ENCODE data around the gene CD207.
"Not testable (repeated sequence)": the region's sequence is repeated elsewhere in the genome, so short reads cannot be mapped to it uniquely, and the experiment has no call there.

CD207 gene

DNA sequence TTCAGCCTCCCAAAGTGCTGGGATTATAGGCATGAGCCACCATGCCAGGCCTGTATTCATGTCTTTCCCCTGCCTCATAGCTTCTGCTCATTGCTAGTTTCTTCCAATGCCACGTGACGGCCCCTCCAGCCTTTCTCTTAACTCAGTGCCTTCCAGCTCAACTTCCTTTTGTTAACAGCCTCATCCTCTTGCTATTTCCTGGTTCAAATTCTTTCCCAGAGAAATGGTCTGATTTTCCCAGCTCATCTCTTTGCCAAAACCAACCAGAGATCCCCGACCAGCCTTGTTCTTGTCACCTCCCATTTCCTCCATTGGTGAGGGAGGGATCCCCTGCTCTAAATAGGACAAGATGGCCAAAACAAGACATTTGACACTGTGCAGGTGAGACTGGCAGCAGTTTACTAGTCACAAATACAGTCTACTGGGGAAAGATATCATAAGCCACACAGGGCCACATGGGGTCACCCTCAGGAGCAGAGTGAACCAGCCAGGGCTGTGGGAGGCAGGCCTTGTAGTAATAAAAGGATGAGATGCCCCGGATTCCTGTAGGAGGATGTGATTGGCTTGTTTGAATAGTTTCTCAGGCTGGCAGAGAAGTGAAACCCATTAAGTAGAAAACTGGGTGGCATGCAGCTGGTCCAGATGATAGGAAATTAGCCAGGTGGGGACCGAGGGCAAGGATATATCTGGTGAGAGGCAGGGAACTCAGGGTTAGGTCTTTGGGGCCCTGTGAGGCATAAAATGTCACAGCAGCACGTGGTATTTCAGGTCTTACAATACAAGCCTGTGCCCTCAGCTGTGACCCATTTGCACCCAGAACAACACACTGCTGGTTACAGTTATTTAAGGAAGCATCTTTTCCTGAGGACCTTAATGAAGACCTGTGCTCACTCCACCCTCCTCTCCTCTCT lies 6.4 kb downstream of the CD207 start:
- DNase-seq (ENCODE audit: low spot score): no peak

GRCh38 chr2:70828115-70828514 lies 7.5 kb downstream of the CD207 start:
- DNase-seq (ENCODE audit: low spot score): no peak

DNA sequence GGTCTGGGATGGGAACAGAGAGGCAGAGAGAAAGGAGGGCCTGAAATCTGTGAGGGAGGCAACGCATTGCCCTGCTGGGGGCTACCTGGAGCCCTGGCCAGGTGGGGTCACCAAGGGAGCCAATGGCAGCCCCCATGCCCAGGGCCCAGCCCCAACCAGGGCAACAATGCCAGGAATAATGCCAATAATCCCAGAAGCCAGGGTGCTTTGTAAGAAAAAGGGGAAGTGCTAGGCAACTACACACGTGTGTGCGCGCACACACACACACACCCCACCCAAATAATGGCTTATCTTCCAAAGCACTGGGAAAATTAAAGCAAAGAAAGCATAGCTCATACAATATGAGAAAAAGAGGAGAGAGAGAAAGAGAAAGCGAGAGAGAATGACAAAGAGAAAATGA lies 8.2 kb downstream of the CD207 start:
- no peak for DNase-seq (ENCODE audit: low spot score)

GRCh38 chr2:70826696-70827350 lies 8.8 kb downstream of the CD207 start:
- DNase-seq (ENCODE audit: low spot score): no peak

GRCh38 chr2:70823249-70823648 lies 12.4 kb downstream of the CD207 start:
- DNase-seq (ENCODE audit: low spot score): no peak

DNA sequence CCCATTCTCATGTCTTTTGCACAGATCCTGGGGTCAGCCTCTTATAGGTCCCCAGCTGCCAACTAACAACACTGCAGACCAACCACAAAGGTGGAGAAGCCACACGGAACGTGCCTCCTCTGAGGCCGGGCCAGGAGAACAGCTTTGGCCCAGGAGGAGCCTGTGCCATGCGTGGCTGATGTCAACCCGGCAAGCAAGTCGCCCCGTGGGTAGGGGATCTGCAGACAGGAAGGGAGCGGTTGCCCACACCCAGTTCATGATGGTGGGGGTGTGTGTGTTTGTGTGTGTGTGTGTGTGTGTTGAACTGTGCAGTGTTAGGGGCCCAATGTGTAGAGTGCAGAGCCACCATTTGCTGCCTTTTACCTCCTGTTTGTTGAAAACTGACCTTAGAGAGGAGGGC lies 12.8 kb downstream of the CD207 start:
- no peak for DNase-seq (ENCODE audit: low spot score)

- DNase-seq (ENCODE audit: low spot score): no peak
Observed at GRCh38 chr2:70820499-70820898, 15.1 kb downstream of the CD207 start, which contains the start of gene CLEC4F. CLEC4F (minus strand) TSS chr2:70820599; CDS start chr2:70820523, 76 bp downstream.

GRCh38 chr2:70817284-70817954 lies 18.2 kb downstream of the CD207 start:
- no peak for DNase-seq (ENCODE audit: low spot score)

- no peak for DNase-seq (ENCODE audit: low spot score)
Observed at GRCh38 chr2:70816726-70817125, 18.9 kb downstream of the CD207 start.

- no peak for DNase-seq (ENCODE audit: low spot score)
Observed at GRCh38 chr2:70808983-70809958, 26.3 kb downstream of the CD207 start.

- no peak for DNase-seq (ENCODE audit: low spot score)
Observed at GRCh38 chr2:70807828-70808118, 27.8 kb downstream of the CD207 start.

- DNase-seq (ENCODE audit: low spot score): no peak
Observed at GRCh38 chr2:70807102-70807827, 28.4 kb downstream of the CD207 start.

DNA sequence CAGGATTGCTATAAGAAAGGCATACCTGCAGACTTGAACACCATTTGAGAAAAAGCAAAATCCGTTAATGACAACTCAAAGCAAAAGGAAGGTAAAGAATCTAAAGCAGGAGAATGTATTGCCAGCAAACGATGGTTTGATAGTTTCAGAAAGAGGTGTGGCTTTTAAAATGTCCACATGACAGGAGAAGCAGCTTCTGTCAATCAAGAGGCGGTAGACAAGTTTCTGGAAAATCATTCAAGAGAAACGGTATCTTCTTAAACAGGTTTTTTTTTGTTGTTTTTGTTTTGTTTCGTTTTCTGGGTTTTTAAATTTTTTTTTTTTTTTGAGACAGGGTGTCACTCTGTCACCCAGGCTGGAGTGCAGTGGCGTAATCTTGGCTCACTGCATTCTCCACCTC lies 29.0 kb downstream of the CD207 start:
- DNase-seq (ENCODE audit: low spot score): no peak

GRCh38 chr2:70806013-70806412 lies 29.6 kb downstream of the CD207 start:
- no peak for DNase-seq (ENCODE audit: low spot score)

- no peak for DNase-seq (ENCODE audit: low spot score)
Observed at GRCh38 chr2:70801607-70802263, 33.9 kb downstream of the CD207 start.

DNA sequence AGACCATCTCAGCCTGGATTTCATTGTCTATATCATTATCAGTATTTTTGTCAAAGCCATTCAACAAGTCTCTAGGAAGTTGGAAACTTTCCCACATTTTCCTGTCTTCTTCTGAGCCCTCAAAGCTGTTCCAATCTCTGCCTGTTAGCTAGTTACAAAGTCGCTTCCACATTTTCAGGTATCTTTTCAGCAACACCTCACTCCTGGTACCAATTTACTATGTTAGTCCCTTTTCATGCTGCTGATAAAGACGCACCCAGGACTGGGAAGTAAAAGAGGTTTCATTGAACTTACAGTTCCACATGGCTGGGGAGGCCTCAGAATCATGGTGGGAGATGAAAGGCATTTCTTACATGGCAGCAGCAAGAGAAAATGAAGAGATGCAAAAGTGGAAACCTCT lies 35.9 kb downstream of the CD207 start:
- no peak for DNase-seq (ENCODE audit: low spot score)

DNA sequence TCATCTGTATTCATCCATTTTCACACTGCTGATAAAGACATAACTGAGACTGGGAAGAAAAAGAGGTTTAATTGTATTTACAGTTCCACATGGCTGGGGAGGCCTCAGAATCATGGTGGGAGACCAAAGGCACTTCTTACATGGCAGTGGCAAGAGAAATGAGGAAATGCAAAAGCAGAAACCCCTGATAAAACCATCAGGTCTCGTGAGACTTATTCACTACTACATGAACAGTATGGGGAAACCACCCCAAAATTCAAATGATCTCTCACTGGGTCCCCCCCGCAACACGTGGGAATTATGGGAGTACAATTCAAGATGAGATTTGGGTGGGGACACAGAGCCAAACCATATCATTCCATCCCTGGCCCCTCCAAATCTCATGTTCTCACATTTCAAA lies 37.6 kb downstream of the CD207 start:
- DNase-seq (ENCODE audit: low spot score): not testable (repeated sequence)

- no peak for DNase-seq (ENCODE audit: low spot score)
Observed at GRCh38 chr2:70797506-70797905, 38.1 kb downstream of the CD207 start.

DNA sequence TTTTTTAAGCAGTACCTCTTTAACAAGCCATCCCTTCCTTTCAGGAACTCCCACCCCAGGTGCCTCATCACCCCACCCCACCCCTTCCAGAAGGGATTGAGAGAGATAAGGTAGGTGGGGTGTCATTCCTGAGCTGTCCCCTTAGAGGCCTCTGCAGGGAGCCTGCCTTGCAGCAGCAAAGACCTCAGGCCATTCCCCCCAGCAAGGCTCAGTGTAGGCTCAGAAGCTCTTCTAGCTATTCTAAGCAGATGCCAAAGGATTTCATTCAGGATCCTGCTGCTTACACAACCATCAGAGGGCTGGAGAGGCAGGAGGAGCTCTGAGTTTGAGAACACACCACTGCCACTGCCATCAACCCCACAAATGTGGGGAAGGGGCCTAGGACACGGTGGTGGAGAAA lies 39.4 kb downstream of the CD207 start:
- DNase-seq (ENCODE audit: low spot score): no peak

DNA sequence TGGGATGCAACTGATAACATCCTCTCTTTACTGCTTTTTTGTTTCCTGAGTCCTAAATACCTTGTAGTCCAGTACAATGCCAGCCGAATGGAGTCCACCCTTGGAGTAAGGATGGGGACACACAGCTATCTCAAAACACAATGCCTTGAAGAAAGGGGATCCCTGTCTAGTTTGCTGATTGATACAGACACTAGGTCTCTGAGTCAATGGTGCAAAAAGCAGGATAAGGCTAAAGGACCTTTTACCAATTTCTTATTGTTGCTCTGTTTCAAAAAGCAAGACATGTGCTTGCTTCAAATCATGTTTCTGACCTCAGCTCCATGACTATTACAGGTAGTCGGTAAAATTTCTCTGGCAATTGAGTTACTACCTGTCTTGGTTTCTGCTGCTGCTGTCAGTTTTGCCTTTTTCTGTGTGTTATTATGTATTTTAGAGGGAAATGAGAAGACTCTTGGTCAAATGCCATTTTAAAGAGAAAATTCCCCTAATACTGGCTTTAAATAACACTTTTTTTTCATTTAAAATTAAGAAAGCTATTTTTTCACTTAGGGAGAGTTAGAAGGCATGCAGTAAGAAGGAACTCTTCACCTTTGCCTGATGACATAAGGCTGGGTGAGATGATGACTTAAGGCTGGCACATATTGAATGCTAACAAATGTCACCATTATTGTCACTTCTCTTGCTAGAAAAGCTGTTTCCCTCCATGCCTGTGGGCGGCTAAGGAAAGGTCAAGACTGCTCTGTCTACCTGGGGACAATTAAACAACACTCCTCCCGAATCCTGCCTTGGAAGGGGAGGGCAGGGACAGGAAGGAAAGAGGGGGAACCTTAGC lies 40.2 kb downstream of the CD207 start:
- no peak for DNase-seq (ENCODE audit: low spot score)
